Loucy (cell line): ENCODE results near the gene SUPT3H.

Experiments used
- EZH2phosphoT487 ChIP-seq: fragments of 200-600 bp; IDR thresholded peaks from 2 replicates; pipeline ENCODE4 v1.6.1; 2018; ENCODE audit warnings: antibody characterized with exemption, mild to moderate bottlenecking, moderate library complexity, borderline replicate concordance
- TF ChIP-seq, protein P1 (sequence below): fragments of 200-600 bp; sonication (generic); conservative IDR thresholded peaks from 2 replicates; pipeline ENCODE4 v1.5.1; 2014; ENCODE audit warnings: mild to moderate bottlenecking, antibody characterized with exemption, low read length

DNA sequence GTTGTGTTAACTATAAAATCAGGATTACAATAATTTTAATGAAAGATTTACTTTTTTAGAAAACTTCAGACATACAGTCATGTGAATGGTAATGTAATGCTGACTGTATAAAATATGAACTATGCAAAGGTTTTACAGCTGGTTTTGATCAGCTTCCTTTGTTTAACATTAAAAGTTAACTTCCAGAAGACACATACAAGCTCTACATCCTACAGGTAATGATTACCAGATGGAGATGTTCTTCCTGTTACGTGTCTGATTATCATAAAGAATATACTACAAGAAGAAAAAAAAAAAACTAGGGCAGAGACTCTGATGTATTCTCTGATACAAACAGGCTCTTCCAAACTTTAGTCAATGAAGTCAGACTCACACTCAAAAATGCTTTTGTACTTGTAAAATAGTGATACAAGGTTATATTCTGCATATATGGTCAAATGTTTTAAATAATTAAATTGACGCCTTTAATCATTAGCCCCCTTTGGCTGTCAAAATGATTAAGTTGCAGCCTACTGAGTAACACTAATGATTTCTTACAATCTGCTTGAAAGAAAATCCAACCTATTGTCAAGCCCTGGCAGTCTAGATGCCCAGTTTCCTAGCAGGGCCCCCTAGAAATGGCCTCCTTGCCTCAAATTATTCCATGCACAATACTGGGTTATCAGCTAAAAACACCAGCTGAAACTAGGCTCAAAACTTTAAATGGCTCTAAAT is 301.4 kb downstream of the SUPT3H start:
- TF ChIP-seq, protein P1, sequence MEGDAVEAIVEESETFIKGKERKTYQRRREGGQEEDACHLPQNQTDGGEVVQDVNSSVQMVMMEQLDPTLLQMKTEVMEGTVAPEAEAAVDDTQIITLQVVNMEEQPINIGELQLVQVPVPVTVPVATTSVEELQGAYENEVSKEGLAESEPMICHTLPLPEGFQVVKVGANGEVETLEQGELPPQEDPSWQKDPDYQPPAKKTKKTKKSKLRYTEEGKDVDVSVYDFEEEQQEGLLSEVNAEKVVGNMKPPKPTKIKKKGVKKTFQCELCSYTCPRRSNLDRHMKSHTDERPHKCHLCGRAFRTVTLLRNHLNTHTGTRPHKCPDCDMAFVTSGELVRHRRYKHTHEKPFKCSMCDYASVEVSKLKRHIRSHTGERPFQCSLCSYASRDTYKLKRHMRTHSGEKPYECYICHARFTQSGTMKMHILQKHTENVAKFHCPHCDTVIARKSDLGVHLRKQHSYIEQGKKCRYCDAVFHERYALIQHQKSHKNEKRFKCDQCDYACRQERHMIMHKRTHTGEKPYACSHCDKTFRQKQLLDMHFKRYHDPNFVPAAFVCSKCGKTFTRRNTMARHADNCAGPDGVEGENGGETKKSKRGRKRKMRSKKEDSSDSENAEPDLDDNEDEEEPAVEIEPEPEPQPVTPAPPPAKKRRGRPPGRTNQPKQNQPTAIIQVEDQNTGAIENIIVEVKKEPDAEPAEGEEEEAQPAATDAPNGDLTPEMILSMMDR: no peak
- TF ChIP-seq EZH2phosphoT487: no peak
